Measurements from ENCODE around the gene TSGA10IP. TPM values are rescaled to one million over a fixed set of nuclear protein-coding genes. Genes with fewer than 3 reads are reported as not detected.

Gene TSGA10IP
- total RNA-seq, 1 experiment from 2014 or later: not detected

- Histone ChIP-seq H3K4me2 (ENCODE audit: low read length) (peak overlapping the region; percentile 96), H3K9me3 (ENCODE audit: control insufficient read depth in 1 of 2, insufficient read depth in 1 of 2, low read depth in 1 of 2, low read length in 2 of 2) (no peaks in the 10 kb centered on the region), H4K20me1 (ENCODE audit: insufficient read depth) (no peaks in the 10 kb centered on the region), H3K27me3 (ENCODE audit: insufficient read depth, low read length) (no peaks in the 10 kb centered on the region), H3K36me3 (ENCODE audit: control insufficient read depth in 1 of 2, insufficient read depth in 2 of 2, low read length in 2 of 2) (peaks cover 0 to 18% of the 10 kb centered on the region in 2 experiments; a peak in 1 of 4 replicates), H3K4me1 (ENCODE audit: control insufficient read depth in 1 of 2, insufficient read depth in 2 of 2, low read length in 2 of 2) (peaks cover 57 to 74% of the 10 kb centered on the region in 2 experiments), H3K79me2 (ENCODE audit: insufficient read depth, low read length) (peaks cover 47% of the 10 kb centered on the region), H2AFZ (ENCODE audit: low read depth, low read length, poor library complexity, severe bottlenecking) (no peak overlapping the region), H3K27ac (ENCODE audit: low read depth, low read length) (peak overlapping the region; percentile 95), H3K4me3 (replicated peaks in 1 of 2; ENCODE audit: low read depth in 1 of 2, low read length in 2 of 2) (peak overlapping the region; percentile 86 to 95), H3K9ac (ENCODE audit: low read length) (peak overlapping the region; percentile 99), H3K9me2 (ENCODE audit: insufficient read depth) (no peaks in the 10 kb centered on the region)
- no TSS peak for BruUV-seq (replicated peaks)
- ChIA-PET RAD21 (ENCODE audit: low non-redundant PET in 1 of 2, low total read pairs in 2 of 2, uncharacterized antibody in 2 of 2, unreplicated experiment in 2 of 2) (interaction anchor here in 1 of 2 experiments (1.0 kb wide), 1 partner anchor 26 kb away, joined by 3 read pairs; the partner anchor contains the start of gene CCDC85B), POLR2A (interaction anchor here (0.9 to 2.1 kb wide), 7 partner anchors 11 to 25 kb away, joined by 5 to 30 read pairs (median 8); partner anchors contain the start of genes CCDC85B and FOSL1), CTCF (interaction anchor here (1.8 to 2.1 kb wide), 2 partner anchors 28 to 33 kb away, joined by 5 to 13 read pairs; partner anchors contain the start of gene FIBP)
- intact Hi-C loops (cut with micrococcal nuclease): no loop called here
- TF ChIP-seq ZFX (IDR thresholded peaks at IDR 0.05) (no peak), POLR2AphosphoS5 (IDR thresholded peaks at IDR 0.05; ENCODE audit: low read depth, low read length) (peak; percentile 35; the same call in 1 of the 2 replicates)
- DNase-seq (ENCODE audit: low read depth, low spot score) (no peak), ATAC-seq (no peak)
Observed at GRCh38 chr11:65917077-65917433, 28.2 kb upstream of the TSGA10IP start.

GRCh38 chr11:65917434-65918210 lies 27.7 kb upstream of the TSGA10IP start:
- Histone ChIP-seq H3K79me2 (ENCODE audit: insufficient read depth, low read length) (peaks cover 47% of the 10 kb centered on the region), H3K4me1 (ENCODE audit: control insufficient read depth in 1 of 2, insufficient read depth in 2 of 2, low read length in 2 of 2) (peaks cover 51 to 68% of the 10 kb centered on the region in 2 experiments), H4K20me1 (ENCODE audit: insufficient read depth) (no peaks in the 10 kb centered on the region), H3K36me3 (ENCODE audit: control insufficient read depth in 1 of 2, insufficient read depth in 2 of 2, low read length in 2 of 2) (peaks cover 3 to 22% of the 10 kb centered on the region in 2 experiments; a peak in 3 of 4 replicates), H3K27ac (ENCODE audit: low read depth, low read length) (peak overlapping the region; percentile 95), H3K9me3 (ENCODE audit: control insufficient read depth in 1 of 2, insufficient read depth in 1 of 2, low read depth in 1 of 2, low read length in 2 of 2) (no peaks in the 10 kb centered on the region), H3K4me2 (ENCODE audit: low read length) (peak overlapping the region; percentile 96), H2AFZ (ENCODE audit: low read depth, low read length, poor library complexity, severe bottlenecking) (no peak overlapping the region), H3K9ac (ENCODE audit: low read length) (peak overlapping the region; percentile 99), H3K4me3 (replicated peaks in 1 of 2; ENCODE audit: low read depth in 1 of 2, low read length in 2 of 2) (peak overlapping the region; percentile 86 to 95), H3K27me3 (ENCODE audit: insufficient read depth, low read length) (no peaks in the 10 kb centered on the region), H3K9me2 (ENCODE audit: insufficient read depth) (no peaks in the 10 kb centered on the region)
- intact Hi-C loops (cut with micrococcal nuclease): no loop called here
- no peak for ATAC-seq
- no peak for DNase-seq (ENCODE audit: low read depth, low spot score)
- BruUV-seq (replicated peaks): no TSS peak
- ChIA-PET RAD21 (ENCODE audit: low non-redundant PET in 1 of 2, low total read pairs in 2 of 2, uncharacterized antibody in 2 of 2, unreplicated experiment in 2 of 2) (interaction anchor here in 1 of 2 experiments (0.6 to 1.0 kb wide), 2 partner anchors 16 to 27 kb away, joined by 3 read pairs; partner anchors contain the start of gene CCDC85B), POLR2A (interaction anchor here (0.9 to 2.0 kb wide), 7 partner anchors 12 to 29 kb away, joined by 5 to 30 read pairs (median 9); partner anchors contain the start of genes CCDC85B, FIBP and FOSL1), CTCF (interaction anchor here (0.6 to 1.8 kb wide), 3 partner anchors 30 to 58 kb away, joined by 3 to 5 read pairs (median 3); partner anchors contain the start of gene FIBP)
- 0 out of 6 replicates have a peak, but pooled peaks of 1 of the 3 experiments have one; percentile 0 for TF ChIP-seq CTCF (IDR thresholded peaks at IDR 0.05 in 2 of 3, conservative IDR thresholded peaks at IDR 0.05 in 1 of 3; ENCODE audit: borderline replicate concordance in 1 of 3, insufficient read depth in 1 of 3, low read depth in 2 of 3, low read length in 2 of 3)
- TF ChIP-seq ZFX (IDR thresholded peaks at IDR 0.05): no peak
- TF ChIP-seq ZNF274 (IDR thresholded peaks at IDR 0.05; ENCODE audit: low read depth, low read length): no peak
